GM12874 (cell line): ENCODE results near the gene SCYL2.

ENCODE experiments used
- CTCF ChIP-seq: IDR thresholded peaks from 2 replicates; pipeline ENCODE4 v1.5.1; 2011; ENCODE audit warnings: low read depth, mild to moderate bottlenecking, control low read depth, low read length, moderate library complexity; ENCODE audit not compliant: insufficient read depth

SCYL2 gene

GRCh38 chr12:100290016-100290415 is 23.0 kb downstream of the SCYL2 start:
- no peak for TF ChIP-seq CTCF

- no peak for TF ChIP-seq CTCF
Measured at GRCh38 chr12:100293017-100293416, 26.0 kb downstream of the SCYL2 start.

GRCh38 chr12:100295764-100296555 is 29.0 kb downstream of the SCYL2 start:
- TF ChIP-seq CTCF: no peak

GRCh38 chr12:100302081-100302480 is 35.1 kb downstream of the SCYL2 start:
- TF ChIP-seq CTCF: no peak

GRCh38 chr12:100303831-100304230 is 36.9 kb downstream of the SCYL2 start:
- TF ChIP-seq CTCF: no peak

GRCh38 chr12:100311317-100311716 is 44.3 kb downstream of the SCYL2 start:
- no peak for TF ChIP-seq CTCF

- TF ChIP-seq CTCF: no peak
Measured at GRCh38 chr12:100317371-100317770, 50.4 kb downstream of the SCYL2 start.
